CD14-positive monocyte (primary cell): Measurements from ENCODE around the gene TTLL12. TPM values are rescaled to one million over a fixed set of nuclear protein-coding genes. Genes with fewer than 3 reads are reported as not detected.
"Not testable (repeated sequence)": the region's sequence is repeated elsewhere in the genome, so short reads cannot be mapped to it uniquely, and the experiment has no call there.

Experiments used
- DNase-seq, 3 donors: peaks; one replicate each; pipeline ENCODE4 v3.0.0-alpha.2; 2011 to 2022
- H2AFZ ChIP-seq: 2 replicates; pipeline ENCODE4 v1.6.0; 2012; ENCODE audit warnings: mild to moderate bottlenecking, low read depth, low read length, inconsistent platforms; ENCODE audit not compliant: insufficient read depth, poor library complexity, severe bottlenecking
- H3K27ac ChIP-seq, 2 donors: 1 replicate in 1 of 2; 2 replicates in 1 of 2; pipeline ENCODE4 v1.5.1; 2012 to 2013; ENCODE audit warnings: low read length in 2 of 2, control low read depth in 1 of 2, inconsistent platforms in 1 of 2, low read depth in 1 of 2, mild to moderate bottlenecking in 1 of 2
- H3K27me3 ChIP-seq, 2 donors: one replicate each; pipeline versions ENCODE4 v1.6.0 to v1.6.1; 2011 to 2013; ENCODE audit warnings: low read length in 2 of 2; ENCODE audit not compliant: control insufficient read depth in 2 of 2, insufficient read depth in 2 of 2
- H3K36me3 ChIP-seq, 2 donors: replicated peaks in 1 of 2; 1 replicate in 1 of 2; 2 replicates in 1 of 2; pipeline versions ENCODE4 v1.5.1 to v1.6.1; 2012 to 2013; ENCODE audit warnings: low read length in 2 of 2, control low read depth in 1 of 2, inconsistent platforms in 1 of 2, mild to moderate bottlenecking in 1 of 2; ENCODE audit not compliant: insufficient read depth in 2 of 2, control insufficient read depth in 1 of 2
- H3K4me1 ChIP-seq, 2 donors: 1 replicate in 1 of 2; 2 replicates in 1 of 2; pipeline versions ENCODE4 v1.5.1 to v1.6.1; 2012 to 2013; ENCODE audit warnings: low read length in 2 of 2, control low read depth in 1 of 2, inconsistent platforms in 1 of 2, mild to moderate bottlenecking in 1 of 2, moderate library complexity in 1 of 2; ENCODE audit not compliant: insufficient read depth in 2 of 2, control insufficient read depth in 1 of 2
- H3K4me2 ChIP-seq: replicated peaks from 2 replicates; pipeline ENCODE3; 2012; ENCODE audit warnings: low read length, moderate library complexity, mild to moderate bottlenecking; ENCODE audit not compliant: poor library complexity, severe bottlenecking; ENCODE audit errors: extremely low read depth
- H3K4me3 ChIP-seq, 3 experiments: fragments of 200-600 bp in 1 of 3; sonication (generic) in 1 of 3; replicated peaks in 1 of 3; 1 replicate in 2 of 3; 2 replicates in 1 of 3; pipeline ENCODE4 v1.5.1; 2011 to 2013; ENCODE audit warnings: low read length in 3 of 3, mild to moderate bottlenecking in 3 of 3, control low read depth in 2 of 3, low read depth in 2 of 3, inconsistent platforms in 1 of 3, moderate library complexity in 1 of 3
- H3K79me2 ChIP-seq: 2 replicates; pipeline ENCODE4 v1.6.0; 2012; ENCODE audit warnings: mild to moderate bottlenecking, control low read depth, inconsistent platforms, low read length, moderate library complexity; ENCODE audit not compliant: insufficient read depth
- H3K9ac ChIP-seq: 2 replicates; pipeline ENCODE4 v1.6.0; 2017; ENCODE audit warnings: low read length, mild to moderate bottlenecking; ENCODE audit not compliant: insufficient read depth, poor library complexity, severe bottlenecking
- H3K9me3 ChIP-seq, 2 donors: replicated peaks in 1 of 2; 1 replicate in 1 of 2; 2 replicates in 1 of 2; pipeline versions ENCODE4 v1.5.1 to v1.6.1; 2012 to 2013; ENCODE audit warnings: low read length in 2 of 2, control low read depth in 1 of 2; ENCODE audit not compliant: control insufficient read depth in 1 of 2, insufficient read depth in 1 of 2
- H4K20me1 ChIP-seq: 2 replicates; pipeline ENCODE4 v1.6.0; 2012; ENCODE audit warnings: mild to moderate bottlenecking, low read length, control low read depth, moderate library complexity; ENCODE audit not compliant: insufficient read depth
- H3K27ac Mint-ChIP-seq, 7 donors: one replicate each; pipeline ENCODE4 v1.8.0; 2020; ENCODE audit warnings: mild to moderate bottlenecking in 7 of 7, mixed read lengths in 7 of 7, moderate library complexity in 6 of 7, inconsistent platforms in 2 of 7
- H3K27me3 Mint-ChIP-seq, 3 donors: one replicate each; pipeline ENCODE4 v1.8.0; 2021 to 2022; ENCODE audit warnings: low read depth in 3 of 3, mild to moderate bottlenecking in 3 of 3, mixed read lengths in 3 of 3, moderate library complexity in 3 of 3, inconsistent platforms in 1 of 3
- H3K36me3 Mint-ChIP-seq, 2 donors: one replicate each; pipeline ENCODE4 v1.8.0; 2020; ENCODE audit warnings: mixed read lengths in 2 of 2, inconsistent platforms in 1 of 2, mild to moderate bottlenecking in 1 of 2
- H3K4me1 Mint-ChIP-seq: one replicate; pipeline ENCODE4 v1.8.0; 2020; ENCODE audit warnings: mild to moderate bottlenecking, mixed read lengths
- H3K4me3 Mint-ChIP-seq, 2 donors: one replicate each; pipeline ENCODE4 v1.8.0; 2020; ENCODE audit warnings: mild to moderate bottlenecking in 2 of 2, mixed read lengths in 2 of 2, moderate library complexity in 1 of 2
- H3K9me3 Mint-ChIP-seq, 7 donors: one replicate each; pipeline ENCODE4 v1.8.0; 2020 to 2022; ENCODE audit warnings: mixed read lengths in 7 of 7, mild to moderate bottlenecking in 6 of 7, moderate library complexity in 6 of 7, inconsistent platforms in 2 of 7
- CTCF ChIP-seq: fragments of 200-600 bp; IDR thresholded peaks from one replicate; pipeline ENCODE4 v1.8.0; 2022; ENCODE audit warnings: antibody characterized with exemption, mild to moderate bottlenecking
- WGBS: methylation state at CpG from one replicate; pipeline ENCODE4 v1.1.5; 2013; ENCODE audit warnings: missing lambda C conversion rate; ENCODE audit not compliant: insufficient coverage; 5-methylcytosine and 5-hydroxymethylcytosine counted together
- intact Hi-C, 2 donors: fragments of 100-400 bp; cut with micrococcal nuclease; formaldehyde crosslinking; loops; one replicate each; pipeline versions ENCODE4 v1.15.0 to v1.15.1; 2023
- polyA plus RNA-seq, 3 donors: library from polyadenylated mRNA; depleted of rRNA in 1 of 3; unstranded in 2 of 3; stranded (reverse) in 1 of 3; fragments of 300-500 nt in 2 of 3; fragments of >200 nt in 1 of 3; fragmentation: Illumina TruSeq in 2 of 3; gene quantifications; 1 replicate in 2 of 3; 2 replicates in 1 of 3; pipeline ENCODE4 v1.2.3, GENCODE V29; 2012 to 2021

TTLL12 gene
- polyA plus RNA-seq, 3 donors = 9.5 to 16.6 (median 16.5) TPM

- DNase-seq, H3K36me3 ChIP-seq, H4K20me1 ChIP-seq, H3K4me3 Mint-ChIP-seq, H3K9ac ChIP-seq, intact Hi-C loops, H3K9me3 ChIP-seq, H3K27me3 ChIP-seq, H3K36me3 Mint-ChIP-seq, H3K9me3 Mint-ChIP-seq, H3K4me2 ChIP-seq, H2AFZ ChIP-seq, H3K4me3 ChIP-seq, H3K27me3 Mint-ChIP-seq: not testable (repeated sequence)
- Mint-ChIP-seq H3K27ac (peak overlapping the region; percentile 95 to 99 (median 98)), H3K4me1 (peaks cover 65% of the 10 kb centered on the region)
- peaks cover 20% of the 10 kb centered on the region for H3K79me2 ChIP-seq
- 100% methylated on average over 5 of the region's 8 CpGs for WGBS
- H3K27ac ChIP-seq = peak overlapping the region; percentile 80 to 93
- peaks cover 54 to 71% of the 10 kb centered on the region in 2 donors for H3K4me1 ChIP-seq
Observed at GRCh38 chr22:43145371-43145770, 41.6 kb downstream of the TTLL12 start.

GRCh38 chr22:43144949-43145348 is 42.0 kb downstream of the TTLL12 start:
- DNase-seq = no peak
- intact Hi-C loops = no loop called here

More at GRCh38 chr22:43144949-43145348, 42.0 kb downstream of the TTLL12 start:
- peak overlapping the region; percentile 95 to 99 (median 98) for H3K27ac Mint-ChIP-seq
- peaks cover 0 to 2% (median 0%) of the 10 kb centered on the region in 7 donors for H3K9me3 Mint-ChIP-seq
- WGBS = 100% methylated on average over 1 of the region's 3 CpGs
- Histone ChIP-seq H3K9me3 (no peaks in the 10 kb centered on the region), H3K36me3 (peaks cover 3 to 10% of the 10 kb centered on the region in 2 donors), H3K79me2 (peaks cover 16% of the 10 kb centered on the region), H3K4me1 (peaks cover 53 to 68% of the 10 kb centered on the region in 2 donors), H3K9ac (no peak overlapping the region), H3K4me3 (no peak overlapping the region), H2AFZ (no peak overlapping the region), H3K27ac (peak overlapping the region; percentile 80 to 93), H3K4me2 (no peak overlapping the region), H4K20me1 (no peaks in the 10 kb centered on the region), H3K27me3 (no peaks in the 10 kb centered on the region)
- no peaks in the 10 kb centered on the region for H3K27me3 Mint-ChIP-seq
- H3K4me1 Mint-ChIP-seq = peaks cover 64% of the 10 kb centered on the region
- no peak overlapping the region for H3K4me3 Mint-ChIP-seq
- TF ChIP-seq CTCF = no peak
- peaks cover 11 to 14% of the 10 kb centered on the region in 2 donors for H3K36me3 Mint-ChIP-seq
